HG02623 (cell line): ENCODE data around the gene SLC25A13.

Source experiments
- ATAC-seq: cut with Tn5 transposase; IDR thresholded peaks from one replicate; pipeline ENCODE4 v1.9.1; 2021; ENCODE audit warnings: moderate library complexity; ENCODE audit not compliant: unreplicated experiment

The SLC25A13 gene

GRCh38 chr7:96211954-96212353, 109.9 kb downstream of the SLC25A13 start:
- ATAC-seq = no peak

DNA sequence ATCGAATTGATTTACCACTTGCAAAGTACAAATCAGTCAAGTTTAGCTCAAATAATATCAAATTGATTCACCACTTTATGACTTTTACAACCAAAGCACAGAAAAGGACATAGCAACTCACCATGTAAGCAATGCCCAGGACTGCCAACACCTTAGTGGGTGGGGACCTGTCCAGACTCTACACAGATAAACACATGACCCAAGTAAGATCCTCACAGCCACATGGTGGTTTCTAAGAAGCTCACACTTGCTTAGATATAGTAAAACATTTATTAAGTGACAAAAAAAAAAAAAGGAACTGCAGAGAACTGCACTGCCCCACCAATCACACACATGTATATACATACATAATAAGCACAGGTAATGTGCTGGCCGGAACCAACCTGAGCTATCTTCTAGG, 116.2 kb downstream of the SLC25A13 start:
- ATAC-seq = no peak

DNA sequence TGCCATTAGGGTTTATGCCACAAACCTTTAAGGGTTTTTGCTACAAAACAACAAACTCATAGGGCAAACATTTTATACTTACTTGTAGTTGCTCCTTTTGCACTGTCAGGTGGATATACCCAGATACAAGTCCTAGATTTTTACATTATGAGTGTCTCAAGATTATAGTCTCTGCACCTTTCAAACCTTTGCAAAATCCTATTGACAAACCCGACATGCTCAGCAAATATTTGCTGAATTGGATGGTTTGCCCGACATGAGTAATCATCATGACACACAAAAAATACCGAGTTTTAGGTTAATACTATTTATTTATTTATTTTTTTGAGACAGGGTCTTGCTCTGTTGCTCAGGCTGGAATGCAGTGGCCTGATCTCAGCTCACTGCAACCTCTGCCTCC, 117.3 kb downstream of the SLC25A13 start:
- no peak for ATAC-seq

- no peak for ATAC-seq
These were observed 118.1 kb downstream of the SLC25A13 start for GRCh38 chr7:96203786-96204185.

- ATAC-seq = no peak
These were observed 119.8 kb downstream of the SLC25A13 start for GRCh38 chr7:96202102-96202501.

DNA sequence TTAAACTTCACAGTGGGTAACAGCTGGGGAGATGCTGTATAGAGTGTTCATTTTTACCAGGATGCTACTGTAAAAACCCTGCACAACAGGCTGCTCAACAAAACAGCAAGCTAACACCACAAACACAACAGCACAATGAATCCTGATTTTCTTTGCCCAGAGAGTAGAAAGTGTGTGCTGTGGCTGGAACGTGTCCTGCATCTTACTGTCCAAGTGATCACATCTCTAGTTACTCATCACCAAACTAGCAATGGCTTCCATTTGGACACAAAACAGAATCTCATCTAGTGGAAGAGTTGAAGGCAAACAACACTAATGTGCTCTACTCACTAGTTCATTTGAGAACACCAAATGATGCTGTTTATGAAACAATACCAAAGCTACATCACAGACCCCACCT, 121.2 kb downstream of the SLC25A13 start:
- ATAC-seq = no peak

DNA sequence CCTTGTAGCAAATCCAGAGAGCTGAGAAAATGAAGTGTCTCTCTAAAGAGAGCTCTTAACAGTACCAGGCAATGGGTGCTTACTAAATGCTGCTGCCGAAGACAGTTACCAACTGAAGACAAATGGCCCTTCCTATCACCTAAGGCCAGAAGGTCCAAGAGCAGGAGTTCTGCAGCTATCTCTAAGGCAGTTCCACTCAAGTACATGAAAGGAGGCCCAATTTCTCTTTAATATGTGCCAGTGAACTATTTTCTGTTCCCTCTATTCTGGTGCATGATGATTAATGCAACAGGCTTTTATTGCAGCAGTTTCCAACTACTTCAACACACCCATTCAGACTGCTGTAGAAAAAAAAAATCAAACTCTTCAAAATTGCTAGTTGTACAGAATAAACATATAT, 122.5 kb downstream of the SLC25A13 start:
- no peak for ATAC-seq

- ATAC-seq = no peak
These were observed 123.8 kb downstream of the SLC25A13 start for GRCh38 chr7:96198047-96198636.

- ATAC-seq = no peak
These were observed 125.2 kb downstream of the SLC25A13 start for GRCh38 chr7:96196676-96197075.

GRCh38 chr7:96189129-96189820, 132.6 kb downstream of the SLC25A13 start:
- ATAC-seq = no peak

- ATAC-seq = no peak
These were observed 133.3 kb downstream of the SLC25A13 start for GRCh38 chr7:96188591-96188991.

DNA sequence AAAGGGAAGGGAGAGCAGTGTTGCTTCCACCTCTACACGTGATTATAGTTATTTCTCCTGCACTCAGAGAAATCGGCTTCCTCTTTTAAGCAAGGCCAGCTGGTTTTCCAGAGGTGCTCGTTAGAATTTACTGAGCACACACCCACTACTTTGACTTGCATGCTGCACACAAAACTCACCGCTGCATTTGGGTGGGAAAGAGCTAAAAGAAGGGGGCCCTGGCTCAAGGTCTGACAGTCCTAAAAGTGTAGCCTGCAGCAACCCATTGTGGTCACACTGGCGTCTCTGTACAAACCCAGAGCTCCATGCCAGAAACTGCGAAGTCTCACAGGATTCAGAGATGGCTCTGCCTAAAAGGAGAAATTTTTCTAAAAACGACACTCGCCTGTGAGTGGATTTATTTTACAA, 133.7 kb downstream of the SLC25A13 start:
- no peak for ATAC-seq

DNA sequence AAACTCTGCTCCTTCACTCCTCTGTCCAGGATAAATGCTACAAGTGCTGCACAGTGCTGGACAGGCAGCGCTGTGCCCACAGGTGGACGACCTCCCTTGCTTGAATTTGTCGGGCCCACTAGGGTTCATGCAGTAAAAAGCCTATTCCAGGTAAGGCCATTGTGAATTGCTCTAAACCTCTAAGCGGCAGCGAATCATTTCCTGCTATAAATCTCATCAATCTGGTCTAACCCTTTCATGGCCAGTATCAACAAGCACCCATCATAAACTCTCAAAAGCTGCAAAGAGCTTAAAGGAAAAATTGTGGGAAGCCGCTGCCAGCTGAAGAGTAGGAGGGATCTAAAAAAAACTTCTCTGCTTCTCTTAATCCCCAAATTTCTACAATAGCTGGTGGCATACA, 134.2 kb downstream of the SLC25A13 start:
- no peak for ATAC-seq

GRCh38 chr7:96184783-96185182, 137.1 kb downstream of the SLC25A13 start:
- ATAC-seq = no peak

DNA sequence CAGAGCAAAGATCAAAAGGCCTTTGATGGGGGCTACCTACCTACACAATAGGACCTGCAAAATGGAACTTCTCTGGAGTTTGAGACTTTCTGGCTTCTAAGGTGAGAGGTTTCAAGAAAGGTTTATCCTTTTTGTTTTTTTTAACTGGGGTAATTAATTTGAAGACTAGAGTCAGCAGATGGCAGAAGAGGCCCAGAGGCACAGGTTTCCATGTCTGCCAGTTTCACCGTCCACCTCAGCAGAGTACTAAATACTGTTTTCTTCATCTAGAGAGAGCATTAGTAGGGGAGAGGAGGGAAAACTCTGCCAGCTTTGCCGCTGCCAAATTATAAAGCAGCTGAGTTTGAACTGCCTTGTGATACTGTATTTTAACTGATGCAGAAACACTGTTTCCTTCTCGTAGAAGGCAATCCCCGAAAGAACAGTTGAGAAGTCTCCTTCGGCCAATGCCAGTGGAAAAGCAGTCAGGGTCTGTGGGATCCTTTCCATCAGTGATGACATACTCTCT, 138.7 kb downstream of the SLC25A13 start:
- no peak for ATAC-seq

- ATAC-seq = peak; percentile 90
These were observed 139.3 kb downstream of the SLC25A13 start for GRCh38 chr7:96182424-96183158.

GRCh38 chr7:96181174-96181573, 140.7 kb downstream of the SLC25A13 start:
- ATAC-seq = no peak

- no peak for ATAC-seq
These were observed 142.1 kb downstream of the SLC25A13 start for GRCh38 chr7:96179837-96180236.

DNA sequence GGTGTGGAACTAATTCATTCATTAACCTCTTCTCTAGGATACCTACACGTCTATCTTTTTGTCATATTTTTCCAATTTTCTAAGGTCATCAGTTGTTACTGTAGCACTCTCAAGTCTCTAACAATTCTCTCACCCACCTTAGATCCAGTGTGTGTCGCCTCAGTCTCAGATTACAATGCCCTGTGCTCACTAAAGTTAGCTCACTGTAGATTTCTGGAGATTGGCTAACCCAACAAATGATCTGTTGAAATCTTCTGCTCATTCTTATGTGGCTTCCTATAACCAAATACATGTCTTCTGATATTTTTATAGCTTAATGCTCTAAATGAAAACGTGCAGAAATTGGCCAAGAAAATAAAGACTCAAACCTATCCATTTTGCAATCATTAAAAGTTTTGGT, 142.6 kb downstream of the SLC25A13 start:
- no peak for ATAC-seq

DNA sequence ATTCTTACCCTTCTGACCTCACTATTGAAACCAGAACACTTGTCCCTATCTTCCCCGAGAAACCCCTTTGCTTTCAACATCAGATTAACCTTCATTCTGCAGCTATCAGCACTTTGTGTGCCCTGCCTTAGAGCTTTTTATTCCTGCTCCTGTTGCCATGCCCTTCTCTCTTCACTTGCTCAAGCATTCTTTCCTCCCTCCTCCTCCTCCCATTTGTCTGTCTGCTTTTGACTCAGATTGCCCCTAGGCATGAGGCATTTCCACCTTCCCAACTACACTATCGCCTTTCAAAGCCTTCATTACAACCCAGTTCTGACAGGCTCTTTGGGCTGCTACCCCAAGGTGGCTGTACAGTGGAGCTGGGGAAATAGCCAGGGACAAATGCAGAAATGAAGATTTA, 143.3 kb downstream of the SLC25A13 start:
- no peak for ATAC-seq

GRCh38 chr7:96177353-96177752, 144.5 kb downstream of the SLC25A13 start:
- no peak for ATAC-seq

DNA sequence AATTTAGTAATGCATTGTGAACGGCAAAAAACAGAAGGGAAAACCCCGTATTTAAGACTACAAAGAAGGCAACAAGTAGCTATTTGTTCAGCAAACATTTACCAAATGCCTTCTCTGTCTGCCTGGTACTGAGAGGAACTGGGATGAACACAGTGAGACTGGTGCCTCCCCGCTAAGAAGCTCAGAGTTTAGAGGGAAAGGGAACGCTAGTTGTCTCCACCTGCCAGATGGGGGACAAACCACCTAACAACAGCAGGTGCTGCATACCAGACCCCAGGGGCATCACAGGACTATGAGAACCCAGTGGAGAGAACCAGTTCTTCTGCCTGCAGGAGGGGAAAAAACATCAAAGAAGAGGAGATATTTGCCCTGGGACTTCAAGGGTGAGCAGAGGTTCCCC, 147.1 kb downstream of the SLC25A13 start:
- ATAC-seq = no peak
